Lower leg skin (tissue), 4 donors: ENCODE data around the gene PLCD3. TPM values are rescaled to one million over a fixed set of nuclear protein-coding genes. Genes with fewer than 3 reads are reported as not detected.

Experiments
- DNase-seq, 2 donors: peaks; one replicate each; pipeline ENCODE4 v3.0.0-alpha.2; 2019; ENCODE audit warnings: low spot score in 2 of 2
- H3K4me3 ChIP-seq: fragments of 200-600 bp; sonication (generic); 2 replicates; pipeline ENCODE4 v1.5.1; 2017; ENCODE audit warnings: mild to moderate bottlenecking, low read depth; ENCODE audit not compliant: poor library complexity, severe bottlenecking
- CTCF ChIP-seq, 3 donors: fragments of 450-650 bp; IDR thresholded peaks; one replicate each; pipeline ENCODE4 v1.5.1; 2016; ENCODE audit warnings: antibody characterized with exemption in 3 of 3, mild to moderate bottlenecking in 3 of 3, moderate library complexity in 2 of 3
- POLR2A ChIP-seq, 2 donors: fragments of 450-650 bp; IDR thresholded peaks; one replicate each; pipeline ENCODE4 v1.6.1; 2016 to 2017; ENCODE audit warnings: antibody characterized with exemption in 2 of 2, mild to moderate bottlenecking in 1 of 2, moderate library complexity in 1 of 2
- WGBS, 2 donors: methylation state at CpG; one replicate each; pipeline ENCODE4 v1.1.5; 2018; 5-methylcytosine and 5-hydroxymethylcytosine counted together
- intact Hi-C: fragments of 100-400 bp; cut with DNase I; formaldehyde crosslinking; loops from one replicate; pipeline ENCODE4 v1.15.0; 2023; ENCODE audit warnings: low total_unique reads
- total RNA-seq, 4 donors: library from RNA; depleted of rRNA; stranded (reverse); fragments of >200 nt; gene quantifications; one replicate each; pipeline ENCODE4 v1.1.0, GENCODE V29; 2016

Gene PLCD3
- total RNA-seq, 4 donors from 2014 or later: 65.7 to 180 (median 105) TPM

- DNase-seq: no peak
- TF ChIP-seq POLR2A (IDR thresholded peaks at IDR 0.05) (no peak), CTCF (IDR thresholded peaks at IDR 0.05) (no peak)
- H3K4me3 ChIP-seq: no peak overlapping the region
- WGBS, 2 donors: 51 to 60% methylated on average over 13 of the region's 13 CpGs
- intact Hi-C loops: no loop called here
Observed at GRCh38 chr17:45129940-45130680, 2.2 kb downstream of the PLCD3 start.

- TF ChIP-seq CTCF (IDR thresholded peaks at IDR 0.05) (no peak), POLR2A (IDR thresholded peaks at IDR 0.05) (no peak)
- WGBS, 2 donors: 50 to 64% methylated on average over 9 to 10 of the region's 10 CpGs
- no peak overlapping the region for H3K4me3 ChIP-seq
- DNase-seq: no peak
- intact Hi-C loops: no loop called here
Observed at GRCh38 chr17:45129426-45129939, 2.8 kb downstream of the PLCD3 start.

GRCh38 chr17:45128989-45129388, 3.3 kb downstream of the PLCD3 start:
- WGBS, 2 donors: 89 to 97% methylated on average over 2 of the region's 2 CpGs
- TF ChIP-seq POLR2A (IDR thresholded peaks at IDR 0.05) (no peak), CTCF (IDR thresholded peaks at IDR 0.05) (no peak)
- H3K4me3 ChIP-seq: no peak overlapping the region
- intact Hi-C loops: no loop called here
- DNase-seq: no peak

GRCh38 chr17:45128331-45128730, 4.0 kb downstream of the PLCD3 start:
- WGBS, 2 donors: 69 to 83% methylated on average over 3 to 5 of the region's 5 CpGs
- no peak overlapping the region for H3K4me3 ChIP-seq
- intact Hi-C loops: no loop called here
- TF ChIP-seq POLR2A (IDR thresholded peaks at IDR 0.05) (no peak), CTCF (IDR thresholded peaks at IDR 0.05) (no peak)
- DNase-seq: no peak

GRCh38 chr17:45127548-45128300, 4.6 kb downstream of the PLCD3 start:
- peak in 1 of 3 donors; percentile 57 for TF ChIP-seq CTCF (IDR thresholded peaks at IDR 0.05)
- TF ChIP-seq POLR2A (IDR thresholded peaks at IDR 0.05): no peak
- 22 to 28% methylated on average over 18 to 20 of the region's 20 CpGs for WGBS, 2 donors
- no peak overlapping the region for H3K4me3 ChIP-seq
- peak in 1 of 2 donors; percentile 94 for DNase-seq
- intact Hi-C loops: no loop called here
